ENCODE measurements around the gene ERICH6B. TPM values are rescaled to one million over a fixed set of nuclear protein-coding genes. Genes with fewer than 3 reads are reported as not detected.
A peak's percentile ranks its signal among the peaks of the same experiment; 100 is the strongest.

Gene ERICH6B
- total and polyA plus RNA-seq, 2 experiments from 2014 or later: 0.52 TPM; not detected in 1

DNA sequence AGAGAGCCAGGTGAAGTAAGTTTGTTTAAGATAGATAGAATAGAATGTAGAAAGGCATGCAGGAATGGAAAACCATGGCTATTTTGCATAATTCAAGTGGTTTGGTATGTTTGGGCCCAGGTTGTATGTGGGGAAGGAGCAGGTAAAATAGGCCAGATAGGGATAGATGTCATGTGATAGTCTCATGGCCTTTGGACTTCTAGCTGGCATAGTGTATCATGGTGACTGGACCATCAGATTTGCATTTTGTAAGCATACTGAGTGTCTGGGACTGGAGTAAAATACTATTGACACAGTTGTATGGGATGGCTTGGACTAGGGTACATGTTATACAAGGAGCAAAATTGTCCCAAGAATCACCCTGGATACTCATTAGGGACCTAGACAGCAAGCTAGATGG is 111.9 kb downstream of the ERICH6B start:
- Histone ChIP-seq H3K27me3 (no peaks in the 10 kb centered on the region), H3K9me3 (ENCODE audit: low read depth) (no peaks in the 10 kb centered on the region), H3K4me1 (ENCODE audit: insufficient read depth) (no peaks in the 10 kb centered on the region), H3K4me2 (no peak overlapping the region), H4K20me1 (ENCODE audit: insufficient read depth, poor library complexity, severe bottlenecking) (no peaks in the 10 kb centered on the region), H2AFZ (no peak overlapping the region), H3K27ac (no peak overlapping the region), H3K9me2 (replicated peaks; ENCODE audit: insufficient read depth) (no peaks in the 10 kb centered on the region), H3K36me3 (replicated peaks; ENCODE audit: insufficient read depth, low read depth) (no peaks in the 10 kb centered on the region), H3K4me3 (no peak overlapping the region), H3K79me2 (peaks cover 11% of the 10 kb centered on the region)
- peak; percentile 4 for DNase-seq (ENCODE audit: low spot score)
- TF ChIP-seq EZH2 (IDR thresholded peaks at IDR 0.05; ENCODE audit: borderline replicate concordance) (no peak), EZH2phosphoT487 (IDR thresholded peaks at IDR 0.05; ENCODE audit: low read depth, severe bottlenecking, unreplicated experiment) (no peak)
- TF ChIP-seq, protein P1, sequence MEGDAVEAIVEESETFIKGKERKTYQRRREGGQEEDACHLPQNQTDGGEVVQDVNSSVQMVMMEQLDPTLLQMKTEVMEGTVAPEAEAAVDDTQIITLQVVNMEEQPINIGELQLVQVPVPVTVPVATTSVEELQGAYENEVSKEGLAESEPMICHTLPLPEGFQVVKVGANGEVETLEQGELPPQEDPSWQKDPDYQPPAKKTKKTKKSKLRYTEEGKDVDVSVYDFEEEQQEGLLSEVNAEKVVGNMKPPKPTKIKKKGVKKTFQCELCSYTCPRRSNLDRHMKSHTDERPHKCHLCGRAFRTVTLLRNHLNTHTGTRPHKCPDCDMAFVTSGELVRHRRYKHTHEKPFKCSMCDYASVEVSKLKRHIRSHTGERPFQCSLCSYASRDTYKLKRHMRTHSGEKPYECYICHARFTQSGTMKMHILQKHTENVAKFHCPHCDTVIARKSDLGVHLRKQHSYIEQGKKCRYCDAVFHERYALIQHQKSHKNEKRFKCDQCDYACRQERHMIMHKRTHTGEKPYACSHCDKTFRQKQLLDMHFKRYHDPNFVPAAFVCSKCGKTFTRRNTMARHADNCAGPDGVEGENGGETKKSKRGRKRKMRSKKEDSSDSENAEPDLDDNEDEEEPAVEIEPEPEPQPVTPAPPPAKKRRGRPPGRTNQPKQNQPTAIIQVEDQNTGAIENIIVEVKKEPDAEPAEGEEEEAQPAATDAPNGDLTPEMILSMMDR (IDR thresholded peaks at IDR 0.05; ENCODE audit: poor library complexity): no peak

DNA sequence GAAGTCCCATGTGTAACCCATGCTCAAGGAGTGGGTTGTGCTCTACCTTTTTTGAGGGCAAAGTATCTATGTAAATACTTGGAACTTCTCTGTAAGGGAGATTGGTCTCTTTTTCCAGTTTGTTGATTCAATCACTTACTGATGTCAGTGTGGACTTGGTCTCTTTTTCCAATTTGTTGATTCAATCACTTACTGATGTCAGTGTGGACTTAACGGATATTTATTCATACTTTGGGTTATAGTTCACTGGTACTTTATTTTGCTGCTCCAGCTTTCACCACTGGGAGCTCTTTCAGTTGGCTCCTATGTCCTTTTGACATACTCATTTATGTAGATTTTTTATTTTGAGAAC is 114.4 kb downstream of the ERICH6B start:
- Histone ChIP-seq H3K27me3 (no peaks in the 10 kb centered on the region), H4K20me1 (ENCODE audit: insufficient read depth, poor library complexity, severe bottlenecking) (no peaks in the 10 kb centered on the region), H3K9me3 (ENCODE audit: low read depth) (no peaks in the 10 kb centered on the region), H3K9me2 (replicated peaks; ENCODE audit: insufficient read depth) (no peaks in the 10 kb centered on the region), H3K4me2 (no peak overlapping the region), H3K79me2 (peaks cover 11% of the 10 kb centered on the region), H3K4me1 (ENCODE audit: insufficient read depth) (no peaks in the 10 kb centered on the region), H3K27ac (no peak overlapping the region), H3K4me3 (no peak overlapping the region), H2AFZ (no peak overlapping the region), H3K36me3 (replicated peaks; ENCODE audit: insufficient read depth, low read depth) (no peaks in the 10 kb centered on the region)
- DNase-seq (ENCODE audit: low spot score): no peak
- no peak for TF ChIP-seq EZH2phosphoT487 (IDR thresholded peaks at IDR 0.05; ENCODE audit: low read depth, severe bottlenecking, unreplicated experiment)
- TF ChIP-seq, protein P1 (IDR thresholded peaks at IDR 0.05; ENCODE audit: poor library complexity): no peak
- no peak for TF ChIP-seq EZH2 (IDR thresholded peaks at IDR 0.05; ENCODE audit: borderline replicate concordance)
- WGBS (ENCODE audit: low lambda C conversion rate, missing lambda C conversion rate): 85% methylated on average over 1 of the region's 1 CpG

DNA sequence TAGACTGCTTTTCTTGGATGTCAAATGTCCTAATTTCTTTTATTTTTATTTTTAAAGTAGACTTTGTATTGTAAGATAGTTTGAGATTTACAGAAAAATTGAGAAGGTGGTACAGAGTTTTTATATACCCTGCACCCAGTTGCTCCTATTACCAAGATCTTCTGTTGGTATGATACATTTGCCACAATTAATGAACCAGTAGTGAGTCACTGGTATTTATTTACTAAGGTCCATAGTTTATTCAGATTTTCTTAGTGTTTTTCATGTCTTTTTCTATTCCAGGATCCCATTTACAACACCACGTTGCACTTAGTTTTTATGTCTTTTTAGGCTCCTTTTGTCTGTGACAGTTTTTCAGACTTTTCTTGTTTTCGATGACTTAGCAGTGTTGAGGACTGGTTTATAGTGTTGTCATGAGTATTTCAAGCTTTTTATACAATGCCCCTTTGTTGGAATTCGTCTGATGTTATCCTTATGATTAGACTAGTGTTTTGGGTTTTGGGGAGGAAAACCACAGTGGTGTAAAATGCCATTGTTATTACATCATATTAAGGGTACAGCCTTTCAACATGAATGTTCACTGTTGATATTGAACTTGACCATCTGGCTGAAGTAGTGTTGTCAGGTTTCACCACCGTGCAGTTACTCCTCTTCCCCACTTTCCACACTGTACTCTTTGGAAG is 114.9 kb downstream of the ERICH6B start:
- H3K4me1 ChIP-seq (ENCODE audit: insufficient read depth): no peaks in the 10 kb centered on the region
- H3K9me3 ChIP-seq (ENCODE audit: low read depth): no peaks in the 10 kb centered on the region
- H3K4me2 ChIP-seq: no peak overlapping the region
- WGBS (ENCODE audit: low lambda C conversion rate, missing lambda C conversion rate): 79% methylated on average over 4 of the region's 4 CpGs
- H3K36me3 ChIP-seq (replicated peaks; ENCODE audit: insufficient read depth, low read depth): no peaks in the 10 kb centered on the region
- no peaks in the 10 kb centered on the region for H3K9me2 ChIP-seq (replicated peaks; ENCODE audit: insufficient read depth)
- TF ChIP-seq EZH2phosphoT487 (IDR thresholded peaks at IDR 0.05; ENCODE audit: low read depth, severe bottlenecking, unreplicated experiment) (no peak), EZH2 (IDR thresholded peaks at IDR 0.05; ENCODE audit: borderline replicate concordance) (no peak)
- TF ChIP-seq, protein P1 (IDR thresholded peaks at IDR 0.05; ENCODE audit: poor library complexity): no peak
- DNase-seq (ENCODE audit: low spot score): no peak
- H4K20me1 ChIP-seq (ENCODE audit: insufficient read depth, poor library complexity, severe bottlenecking): no peaks in the 10 kb centered on the region
- no peak overlapping the region for H2AFZ ChIP-seq
- no peak overlapping the region for H3K27ac ChIP-seq
- peaks cover 11% of the 10 kb centered on the region for H3K79me2 ChIP-seq
- H3K4me3 ChIP-seq: no peak overlapping the region
- no peaks in the 10 kb centered on the region for H3K27me3 ChIP-seq
